Naive thymus-derived CD4-positive, alpha-beta T cell (primary cell): Measurements from ENCODE around the gene MPRIP. TPM values are rescaled to one million over a fixed set of nuclear protein-coding genes. Genes with fewer than 3 reads are reported as not detected.

Experiments used
- ATAC-seq: fragments of 150-1000 bp; cut with Tn5 transposase; 2 replicates; pipeline ENCODE4 v1.10.0; 2021; ENCODE audit warnings: mild to moderate bottlenecking, moderate library complexity
- CTCF ChIA-PET: fragments of 350-600 bp; sonication (Branson Sonifier 250); formaldehyde crosslinking; loops from one replicate; lab custom pipeline; 2021; ENCODE audit warnings: antibody characterized with exemption; lab: Charles Lee
- POLR2A ChIA-PET: fragments of 350-600 bp; sonication (Branson Sonifier 250); formaldehyde crosslinking; loops from one replicate; lab custom pipeline; 2021; ENCODE audit warnings: antibody characterized with exemption, inconsistent platforms; lab: Charles Lee
- DNase-seq, 9 donors: peaks; one replicate each; pipeline versions ENCODE4 v3.0.0 to v3.0.0-alpha.2; 2020 to 2022; ENCODE audit warnings: mixed read lengths in 1 of 9
- H3K27ac ChIP-seq: one replicate; pipeline ENCODE4 v1.7.0; 2013; ENCODE audit warnings: mild to moderate bottlenecking, low read depth, low read length, moderate library complexity
- H3K27me3 ChIP-seq, 2 donors: one replicate each; pipeline ENCODE4 v1.7.0; 2013; ENCODE audit warnings: low read length in 2 of 2, mild to moderate bottlenecking in 2 of 2, moderate library complexity in 2 of 2; ENCODE audit not compliant: control insufficient read depth in 2 of 2, insufficient read depth in 2 of 2
- H3K36me3 ChIP-seq, 3 experiments: 1 replicate in 2 of 3; 2 replicates in 1 of 3; pipeline ENCODE4 v1.7.0; 2013; ENCODE audit warnings: low read length in 3 of 3, mild to moderate bottlenecking in 3 of 3, moderate library complexity in 1 of 3; ENCODE audit not compliant: insufficient read depth in 3 of 3, control insufficient read depth in 2 of 3
- H3K4me1 ChIP-seq, 2 donors: one replicate each; pipeline ENCODE4 v1.7.0; 2013; ENCODE audit warnings: low read length in 2 of 2, mild to moderate bottlenecking in 2 of 2, moderate library complexity in 1 of 2; ENCODE audit not compliant: control insufficient read depth in 2 of 2, insufficient read depth in 2 of 2
- H3K4me3 ChIP-seq: 2 replicates; pipeline ENCODE4 v1.7.0; 2013; ENCODE audit warnings: mild to moderate bottlenecking, low read length
- H3K9me3 ChIP-seq, 3 experiments: 1 replicate in 2 of 3; 2 replicates in 1 of 3; pipeline ENCODE4 v1.7.0; 2013; ENCODE audit warnings: low read length in 3 of 3; ENCODE audit not compliant: control insufficient read depth in 2 of 3
- H3K27ac Mint-ChIP-seq, 9 donors: one replicate each; pipeline ENCODE4 v1.8.0; 2020 to 2022; ENCODE audit warnings: mixed read lengths in 9 of 9, mild to moderate bottlenecking in 8 of 9, moderate library complexity in 5 of 9, inconsistent platforms in 2 of 9
- H3K27me3 Mint-ChIP-seq, 5 donors: one replicate each; pipeline ENCODE4 v1.8.0; 2021 to 2022; ENCODE audit warnings: mixed read lengths in 5 of 5, mild to moderate bottlenecking in 1 of 5
- H3K36me3 Mint-ChIP-seq, 5 donors: one replicate each; pipeline ENCODE4 v1.8.0; 2020 to 2022; ENCODE audit warnings: mixed read lengths in 5 of 5, mild to moderate bottlenecking in 3 of 5, inconsistent platforms in 1 of 5
- H3K4me1 Mint-ChIP-seq, 7 donors: one replicate each; pipeline ENCODE4 v1.8.0; 2020 to 2022; ENCODE audit warnings: mixed read lengths in 7 of 7, mild to moderate bottlenecking in 3 of 7, inconsistent platforms in 1 of 7
- H3K4me3 Mint-ChIP-seq, 10 donors: one replicate each; pipeline ENCODE4 v1.8.0; 2020 to 2022; ENCODE audit warnings: mild to moderate bottlenecking in 10 of 10, mixed read lengths in 10 of 10, moderate library complexity in 6 of 10, inconsistent platforms in 2 of 10
- H3K9me3 Mint-ChIP-seq, 11 donors: one replicate each; pipeline ENCODE4 v1.8.0; 2020 to 2022; ENCODE audit warnings: mixed read lengths in 11 of 11, mild to moderate bottlenecking in 4 of 11, inconsistent platforms in 1 of 11, moderate library complexity in 1 of 11
- intact Hi-C, 2 donors: fragments of 100-400 bp; cut with micrococcal nuclease; formaldehyde crosslinking; loops; one replicate each; pipeline ENCODE4 v1.15.1; 2023
- polyA plus RNA-seq, 2 donors: library from polyadenylated mRNA; unstranded; fragments of 300-500 nt; fragmentation: Illumina TruSeq; gene quantifications; one replicate each; pipeline ENCODE4 v1.2.3, GENCODE V29; 2021
- total RNA-seq, 6 experiments: library from RNA in 5 of 6; stranded (reverse) in 5 of 6; gene quantifications; 1 replicate in 5 of 6; 2 replicates in 1 of 6; pipeline ENCODE4 v1.2.3 and lab custom pipeline; 2021 to 2026

The MPRIP gene
- total and polyA plus RNA-seq, 7 experiments from 2014 or later = 18.6 to 259 (median 196) TPM

- CTCF ChIA-PET = interaction anchor here (1.1 to 1.6 kb wide), 2 partner anchors 9 to 18 kb away, joined by 3 to 5 read pairs; no protein-coding TSS in a partner anchor
- POLR2A ChIA-PET = interaction anchor here (0.9 to 2.4 kb wide), 6 partner anchors 9 to 79 kb away, joined by 3 to 8 read pairs (median 4); no protein-coding TSS in a partner anchor
- H3K9me3 Mint-ChIP-seq = peaks cover 0 to 2% (median 0%) of the 10 kb centered on the region in 11 donors
- H3K4me1 Mint-ChIP-seq = peaks cover 16 to 44% (median 21%) of the 10 kb centered on the region in 7 donors
- no peak overlapping the region for H3K27ac Mint-ChIP-seq
- no peak overlapping the region for H3K4me3 Mint-ChIP-seq
- Histone ChIP-seq H3K9me3 (no peaks in the 10 kb centered on the region), H3K4me3 (no peak overlapping the region), H3K27ac (no peak overlapping the region), H3K36me3 (peaks cover 0 to 22% (median 0%) of the 10 kb centered on the region in 3 experiments), H3K27me3 (no peaks in the 10 kb centered on the region), H3K4me1 (peaks cover 17 to 26% of the 10 kb centered on the region in 2 donors)
- DNase-seq = no peak
- peaks cover 0 to 35% (median 14%) of the 10 kb centered on the region in 5 donors for H3K36me3 Mint-ChIP-seq
- no peaks in the 10 kb centered on the region for H3K27me3 Mint-ChIP-seq
- intact Hi-C loops = loop anchor here in 1 of 2 donors (10.0 kb wide), 1 partner anchor 46 kb away; no protein-coding TSS in a partner anchor
- ATAC-seq = no peak
Measured at GRCh38 chr17:17201271-17201670, 159.0 kb downstream of the MPRIP start.

- Mint-ChIP-seq H3K27ac (peak overlapping the region in 1 of 9 donors; percentile 61), H3K36me3 (peaks cover 0 to 35% (median 14%) of the 10 kb centered on the region in 5 donors), H3K27me3 (no peaks in the 10 kb centered on the region), H3K9me3 (peaks cover 0 to 4% (median 0%) of the 10 kb centered on the region in 11 donors), H3K4me1 (peaks cover 16 to 41% (median 21%) of the 10 kb centered on the region in 7 donors), H3K4me3 (peak overlapping the region in 1 of 10 donors; percentile 21)
- intact Hi-C loops = loop anchor here in 1 of 2 donors (10.0 kb wide), 1 partner anchor 47 kb away; no protein-coding TSS in a partner anchor
- peaks cover 0 to 22% (median 0%) of the 10 kb centered on the region in 3 experiments for H3K36me3 ChIP-seq
- ATAC-seq (no peak), DNase-seq (no peak)
- peaks cover 17 to 30% of the 10 kb centered on the region in 2 donors for H3K4me1 ChIP-seq
- H3K4me3 ChIP-seq = no peak overlapping the region
- ChIA-PET POLR2A (interaction anchor here (1.4 to 2.4 kb wide), 2 partner anchors 18 to 21 kb away, joined by 3 to 8 read pairs; no protein-coding TSS in a partner anchor), CTCF (no interaction called here)
- no peaks in the 10 kb centered on the region for H3K9me3 ChIP-seq
- H3K27me3 ChIP-seq = no peaks in the 10 kb centered on the region
- H3K27ac ChIP-seq = no peak overlapping the region
Measured at GRCh38 chr17:17201907-17202306, 159.7 kb downstream of the MPRIP start.

- peaks cover 17 to 30% of the 10 kb centered on the region in 2 donors for H3K4me1 ChIP-seq
- intact Hi-C loops = loop anchor here in 1 of 2 donors (10.0 kb wide), 1 partner anchor 48 kb away; no protein-coding TSS in a partner anchor
- ChIA-PET POLR2A (no interaction called here), CTCF (no interaction called here)
- no peaks in the 10 kb centered on the region for H3K27me3 ChIP-seq
- H3K36me3 ChIP-seq = peaks cover 0 to 22% (median 0%) of the 10 kb centered on the region in 3 experiments
- peak overlapping the region in 8 of 10 donors; percentile 10 to 89 (median 44) for H3K4me3 Mint-ChIP-seq
- no peaks in the 10 kb centered on the region for H3K27me3 Mint-ChIP-seq
- ATAC-seq (no peak), DNase-seq (no peak)
- no peaks in the 10 kb centered on the region for H3K9me3 ChIP-seq
- peaks cover 17 to 35% (median 19%) of the 10 kb centered on the region in 7 donors for H3K4me1 Mint-ChIP-seq
- H3K27ac ChIP-seq = peak overlapping the region; percentile 19
- no peak overlapping the region for H3K4me3 ChIP-seq
- H3K27ac Mint-ChIP-seq = peak overlapping the region in 5 of 9 donors; percentile 34 to 73 (median 47)
- peaks cover 0 to 6% (median 0%) of the 10 kb centered on the region in 11 donors for H3K9me3 Mint-ChIP-seq
- H3K36me3 Mint-ChIP-seq = peaks cover 0 to 31% (median 14%) of the 10 kb centered on the region in 5 donors
Measured at GRCh38 chr17:17203173-17203730, 161.0 kb downstream of the MPRIP start.

- H3K9me3 ChIP-seq = no peaks in the 10 kb centered on the region
- peak overlapping the region; percentile 70 for H3K27ac ChIP-seq
- Mint-ChIP-seq H3K4me1 (peaks cover 17 to 35% (median 19%) of the 10 kb centered on the region in 7 donors), H3K27me3 (no peaks in the 10 kb centered on the region), H3K36me3 (peaks cover 0 to 31% (median 14%) of the 10 kb centered on the region in 5 donors), H3K4me3 (peak overlapping the region; percentile 87 to 93 (median 89)), H3K27ac (peak overlapping the region in 8 of 9 donors; percentile 46 to 91 (median 71)), H3K9me3 (peaks cover 0 to 6% (median 0%) of the 10 kb centered on the region in 11 donors)
- DNase-seq (no peak), ATAC-seq (no peak)
- POLR2A ChIA-PET = interaction anchor here (0.6 to 4.2 kb wide), 4 partner anchors 10 to 29 kb away, joined by 3 to 16 read pairs (median 6); no protein-coding TSS in a partner anchor
- intact Hi-C loops = loop anchor here in 1 of 2 donors (2.0 to 10.0 kb wide), 2 partner anchors 25 to 49 kb away; no protein-coding TSS in a partner anchor
- H3K4me3 ChIP-seq = no peak overlapping the region
- H3K36me3 ChIP-seq = peaks cover 0 to 22% (median 0%) of the 10 kb centered on the region in 3 experiments
- H3K4me1 ChIP-seq = peaks cover 17 to 30% of the 10 kb centered on the region in 2 donors
- no peaks in the 10 kb centered on the region for H3K27me3 ChIP-seq
- CTCF ChIA-PET = no interaction called here
Measured at GRCh38 chr17:17204041-17204591, 161.9 kb downstream of the MPRIP start.

GRCh38 chr17:17204635-17205231, 162.5 kb downstream of the MPRIP start:
- peaks cover 17 to 30% of the 10 kb centered on the region in 2 donors for H3K4me1 ChIP-seq
- Mint-ChIP-seq H3K4me1 (peaks cover 17 to 35% (median 19%) of the 10 kb centered on the region in 7 donors), H3K27ac (peak overlapping the region; percentile 43 to 96 (median 91)), H3K36me3 (peaks cover 0 to 31% (median 14%) of the 10 kb centered on the region in 5 donors), H3K9me3 (peaks cover 0 to 6% (median 0%) of the 10 kb centered on the region in 11 donors), H3K27me3 (no peaks in the 10 kb centered on the region), H3K4me3 (peak overlapping the region; percentile 87 to 93 (median 89))
- intact Hi-C loops = loop anchor here (1.0 to 10.0 kb wide), 7 partner anchors 26 to 987 kb away; partner anchors contain the start of genes DRC3 (in 1 of the 2), NCOR1 (in 1 of the 2), PIGL (in 1 of the 2) and TOM1L2 (in 1 of the 2)
- H3K27ac ChIP-seq = peak overlapping the region; percentile 70
- ChIA-PET CTCF (no interaction called here), POLR2A (interaction anchor here (0.6 to 4.2 kb wide), 6 partner anchors 10 to 29 kb away, joined by 3 to 16 read pairs (median 4); no protein-coding TSS in a partner anchor)
- H3K36me3 ChIP-seq = peaks cover 0 to 22% (median 0%) of the 10 kb centered on the region in 3 experiments
- no peaks in the 10 kb centered on the region for H3K27me3 ChIP-seq
- DNase-seq (no peak), ATAC-seq (no peak)
- peak overlapping the region; percentile 68 for H3K4me3 ChIP-seq
- no peaks in the 10 kb centered on the region for H3K9me3 ChIP-seq
